Activated CD4-positive, alpha-beta T cell treated with anti-CD3 and anti-CD28 coated beads, Interleukin-2, amount 50 U/mL, for 16 hours (primary cell): ENCODE data around the gene PAM.
"Not testable (repeated sequence)": the region's sequence is repeated elsewhere in the genome, so short reads cannot be mapped to it uniquely, and the experiment has no call there.

Experiments used
- DNase-seq: peaks from one replicate; pipeline ENCODE4 v3.0.0-alpha.2; 2020

PAM gene

GRCh38 chr5:102754767-102755431 lies at the start of gene PAM:
Gene PAM (plus strand): TSS chr5:102755305. CDS start chr5:102866196, 110,891 bp downstream.
- DNase-seq = peak; percentile 83

- no peak for DNase-seq
Measured at GRCh38 chr5:102711525-102712385, 43.4 kb upstream of the PAM start.

- DNase-seq = no peak
Measured at GRCh38 chr5:102713278-102713677, 41.8 kb upstream of the PAM start.

- DNase-seq = no peak
Measured at GRCh38 chr5:102713682-102714231, 41.3 kb upstream of the PAM start.

GRCh38 chr5:102715082-102715807 lies 39.9 kb upstream of the PAM start:
- DNase-seq = peak; percentile 39

GRCh38 chr5:102716017-102716416 lies 39.1 kb upstream of the PAM start:
- DNase-seq = no peak

- DNase-seq = peak; percentile 2
Measured at GRCh38 chr5:102718819-102719218, 36.3 kb upstream of the PAM start.

- no peak for DNase-seq
Measured at GRCh38 chr5:102719886-102720285, 35.2 kb upstream of the PAM start.

- DNase-seq = no peak
Measured at GRCh38 chr5:102720969-102721368, 34.1 kb upstream of the PAM start.

- no peak for DNase-seq
Measured at GRCh38 chr5:102722931-102723330, 32.2 kb upstream of the PAM start.

GRCh38 chr5:102731693-102732092 lies 23.4 kb upstream of the PAM start:
- no peak for DNase-seq

- DNase-seq = no peak
Measured at GRCh38 chr5:102733534-102733933, 21.6 kb upstream of the PAM start.

- DNase-seq = no peak
Measured at GRCh38 chr5:102737161-102737560, 17.9 kb upstream of the PAM start.

- no peak for DNase-seq
Measured at GRCh38 chr5:102737805-102738469, 17.2 kb upstream of the PAM start.

GRCh38 chr5:102740515-102740914 lies 14.6 kb upstream of the PAM start:
- DNase-seq = no peak

GRCh38 chr5:102742215-102742614 lies 12.9 kb upstream of the PAM start:
- DNase-seq = no peak

- DNase-seq = no peak
Measured at GRCh38 chr5:102743900-102744299, 11.2 kb upstream of the PAM start.

- peak; percentile 28 for DNase-seq
Measured at GRCh38 chr5:102747386-102748166, 7.5 kb upstream of the PAM start.

- DNase-seq = no peak
Measured at GRCh38 chr5:102749416-102750030, 5.6 kb upstream of the PAM start.

GRCh38 chr5:102750151-102750834 lies 4.8 kb upstream of the PAM start:
- no peak for DNase-seq

- DNase-seq = not testable (repeated sequence)
Measured at GRCh38 chr5:102751903-102752376, 3.2 kb upstream of the PAM start.
